Stimulated activated memory B cell treated with anti-CD40 and anti-IgM and Interleukin-4, amounts not matched to agents 10 μg/mL and 1 μg/mL and 100 μg/mL, for 72 hours (primary cell): Measurements from ENCODE around the gene EYA3.

ENCODE experiments used
- ATAC-seq: fragments of 150-1000 bp; cut with Tn5 transposase; 2 replicates; pipeline ENCODE4 v1.10.0; 2021
- H3K27ac Mint-ChIP-seq: one replicate; pipeline ENCODE4 v1.8.0; 2022; ENCODE audit warnings: mild to moderate bottlenecking, mixed read lengths
- H3K27me3 Mint-ChIP-seq: one replicate; pipeline ENCODE4 v1.8.0; 2022; ENCODE audit warnings: mixed read lengths
- H3K36me3 Mint-ChIP-seq: one replicate; pipeline ENCODE4 v1.8.0; 2022; ENCODE audit warnings: mixed read lengths
- H3K4me1 Mint-ChIP-seq: one replicate; pipeline ENCODE4 v1.8.0; 2022; ENCODE audit warnings: mixed read lengths
- H3K4me3 Mint-ChIP-seq: one replicate; pipeline ENCODE4 v1.8.0; 2022; ENCODE audit warnings: mild to moderate bottlenecking, moderate library complexity, mixed read lengths
- H3K9me3 Mint-ChIP-seq: one replicate; pipeline ENCODE4 v1.8.0; 2022; ENCODE audit warnings: mixed read lengths

Gene EYA3

GRCh38 chr1:27981145-27981544 lies 107.3 kb downstream of the EYA3 start:
- ATAC-seq = no peak
- H3K4me3 Mint-ChIP-seq = no peak overlapping the region
- no peaks in the 10 kb centered on the region for H3K9me3 Mint-ChIP-seq
- H3K36me3 Mint-ChIP-seq = peaks cover 19% of the 10 kb centered on the region
- H3K4me1 Mint-ChIP-seq = no peaks in the 10 kb centered on the region
- no peaks in the 10 kb centered on the region for H3K27me3 Mint-ChIP-seq
- H3K27ac Mint-ChIP-seq = no peak overlapping the region

- no peaks in the 10 kb centered on the region for H3K27me3 Mint-ChIP-seq
- no peaks in the 10 kb centered on the region for H3K9me3 Mint-ChIP-seq
- no peaks in the 10 kb centered on the region for H3K4me1 Mint-ChIP-seq
- peaks cover 15% of the 10 kb centered on the region for H3K36me3 Mint-ChIP-seq
- H3K27ac Mint-ChIP-seq = no peak overlapping the region
- H3K4me3 Mint-ChIP-seq = no peak overlapping the region
- ATAC-seq = no peak
Measured at GRCh38 chr1:27980216-27980845, 108.1 kb downstream of the EYA3 start.

GRCh38 chr1:27979859-27980201 lies 108.6 kb downstream of the EYA3 start:
- no peak overlapping the region for H3K27ac Mint-ChIP-seq
- peaks cover 10% of the 10 kb centered on the region for H3K36me3 Mint-ChIP-seq
- no peak overlapping the region for H3K4me3 Mint-ChIP-seq
- no peaks in the 10 kb centered on the region for H3K4me1 Mint-ChIP-seq
- no peaks in the 10 kb centered on the region for H3K27me3 Mint-ChIP-seq
- ATAC-seq = no peak
- no peaks in the 10 kb centered on the region for H3K9me3 Mint-ChIP-seq

GRCh38 chr1:27979151-27979858 lies 109.1 kb downstream of the EYA3 start:
- no peak for ATAC-seq
- H3K36me3 Mint-ChIP-seq = peaks cover 7% of the 10 kb centered on the region
- no peaks in the 10 kb centered on the region for H3K27me3 Mint-ChIP-seq
- H3K4me3 Mint-ChIP-seq = no peak overlapping the region
- no peak overlapping the region for H3K27ac Mint-ChIP-seq
- H3K4me1 Mint-ChIP-seq = no peaks in the 10 kb centered on the region
- no peaks in the 10 kb centered on the region for H3K9me3 Mint-ChIP-seq

- peaks cover 14% of the 10 kb centered on the region for H3K36me3 Mint-ChIP-seq
- H3K4me3 Mint-ChIP-seq = no peak overlapping the region
- H3K27ac Mint-ChIP-seq = no peak overlapping the region
- H3K4me1 Mint-ChIP-seq = peaks cover 4% of the 10 kb centered on the region
- no peaks in the 10 kb centered on the region for H3K9me3 Mint-ChIP-seq
- no peaks in the 10 kb centered on the region for H3K27me3 Mint-ChIP-seq
- no peak for ATAC-seq
Measured at GRCh38 chr1:27974417-27974781, 114.0 kb downstream of the EYA3 start.

- no peak overlapping the region for H3K4me3 Mint-ChIP-seq
- H3K9me3 Mint-ChIP-seq = no peaks in the 10 kb centered on the region
- no peaks in the 10 kb centered on the region for H3K27me3 Mint-ChIP-seq
- peaks cover 7% of the 10 kb centered on the region for H3K4me1 Mint-ChIP-seq
- no peak overlapping the region for H3K27ac Mint-ChIP-seq
- H3K36me3 Mint-ChIP-seq = peaks cover 14% of the 10 kb centered on the region
- no peak for ATAC-seq
Measured at GRCh38 chr1:27973771-27974416, 114.5 kb downstream of the EYA3 start.

- Mint-ChIP-seq H3K4me3 (no peak overlapping the region), H3K27ac (no peak overlapping the region), H3K27me3 (no peaks in the 10 kb centered on the region), H3K36me3 (peaks cover 25% of the 10 kb centered on the region), H3K9me3 (no peaks in the 10 kb centered on the region), H3K4me1 (peaks cover 7% of the 10 kb centered on the region)
- ATAC-seq = no peak
Measured at GRCh38 chr1:27972141-27972540, 116.3 kb downstream of the EYA3 start.

- Mint-ChIP-seq H3K27ac (no peak overlapping the region), H3K9me3 (no peaks in the 10 kb centered on the region), H3K4me3 (no peak overlapping the region), H3K36me3 (peaks cover 24% of the 10 kb centered on the region), H3K4me1 (peaks cover 7% of the 10 kb centered on the region), H3K27me3 (no peaks in the 10 kb centered on the region)
- no peak for ATAC-seq
Measured at GRCh38 chr1:27971674-27972073, 116.7 kb downstream of the EYA3 start.

GRCh38 chr1:27970401-27970800 lies 118.0 kb downstream of the EYA3 start:
- no peak overlapping the region for H3K27ac Mint-ChIP-seq
- peaks cover 28% of the 10 kb centered on the region for H3K36me3 Mint-ChIP-seq

GRCh38 chr1:27968692-27969091 lies 119.7 kb downstream of the EYA3 start:
- H3K9me3 Mint-ChIP-seq = no peaks in the 10 kb centered on the region
- H3K27me3 Mint-ChIP-seq = no peaks in the 10 kb centered on the region
- H3K27ac Mint-ChIP-seq = peak overlapping the region; percentile 4
- peaks cover 7% of the 10 kb centered on the region for H3K4me1 Mint-ChIP-seq
- H3K4me3 Mint-ChIP-seq = no peak overlapping the region
- peaks cover 40% of the 10 kb centered on the region for H3K36me3 Mint-ChIP-seq
- ATAC-seq = no peak

More at GRCh38 chr1:27970401-27970800, 118.0 kb downstream of the EYA3 start:
- Mint-ChIP-seq H3K9me3 (no peaks in the 10 kb centered on the region), H3K27me3 (no peaks in the 10 kb centered on the region), H3K4me1 (peaks cover 7% of the 10 kb centered on the region), H3K4me3 (no peak overlapping the region)
- no peak for ATAC-seq

GRCh38 chr1:27967884-27968466 lies 120.4 kb downstream of the EYA3 start:
- peaks cover 39% of the 10 kb centered on the region for H3K36me3 Mint-ChIP-seq
- no peaks in the 10 kb centered on the region for H3K27me3 Mint-ChIP-seq
- peak overlapping the region; percentile 4 for H3K27ac Mint-ChIP-seq
- no peak for ATAC-seq
- peaks cover 7% of the 10 kb centered on the region for H3K4me1 Mint-ChIP-seq
- no peaks in the 10 kb centered on the region for H3K9me3 Mint-ChIP-seq
- no peak overlapping the region for H3K4me3 Mint-ChIP-seq

- Mint-ChIP-seq H3K36me3 (peaks cover 39% of the 10 kb centered on the region), H3K4me3 (no peak overlapping the region), H3K27me3 (no peaks in the 10 kb centered on the region), H3K9me3 (no peaks in the 10 kb centered on the region), H3K27ac (peak overlapping the region; percentile 4), H3K4me1 (peaks cover 7% of the 10 kb centered on the region)
- no peak for ATAC-seq
Measured at GRCh38 chr1:27967106-27967883, 121.1 kb downstream of the EYA3 start.

GRCh38 chr1:27966402-27967105 lies 121.9 kb downstream of the EYA3 start:
- H3K36me3 Mint-ChIP-seq = peaks cover 39% of the 10 kb centered on the region
- no peak overlapping the region for H3K27ac Mint-ChIP-seq
- H3K27me3 Mint-ChIP-seq = no peaks in the 10 kb centered on the region
- H3K9me3 Mint-ChIP-seq = no peaks in the 10 kb centered on the region
- no peak overlapping the region for H3K4me3 Mint-ChIP-seq
- peaks cover 13% of the 10 kb centered on the region for H3K4me1 Mint-ChIP-seq
- no peak for ATAC-seq

- peaks cover 35% of the 10 kb centered on the region for H3K36me3 Mint-ChIP-seq
- ATAC-seq = no peak
- no peak overlapping the region for H3K4me3 Mint-ChIP-seq
- no peak overlapping the region for H3K27ac Mint-ChIP-seq
- H3K9me3 Mint-ChIP-seq = no peaks in the 10 kb centered on the region
- H3K27me3 Mint-ChIP-seq = no peaks in the 10 kb centered on the region
- peaks cover 21% of the 10 kb centered on the region for H3K4me1 Mint-ChIP-seq
Measured at GRCh38 chr1:27963393-27963792, 125.0 kb downstream of the EYA3 start.
